CD4-positive, alpha-beta T cell (primary cell): ENCODE results near the gene MYL5. TPM values are rescaled to one million over a fixed set of nuclear protein-coding genes. Genes with fewer than 3 reads are reported as not detected.
"Not testable (repeated sequence)": the region's sequence is repeated elsewhere in the genome, so short reads cannot be mapped to it uniquely, and the experiment has no call there.

ENCODE experiments used
- ATAC-seq: fragments of 200-7000 bp; cut with Tn5 transposase; one replicate; pipeline ENCODE4 v1.10.0; 2022; ENCODE audit warnings: mild to moderate bottlenecking; ENCODE audit not compliant: poor library complexity
- CTCF ChIA-PET: fragments of 350-600 bp; sonication (Branson Sonifier 250); formaldehyde crosslinking; loops from one replicate; lab custom pipeline; 2021; ENCODE audit warnings: antibody characterized with exemption, inconsistent platforms; lab: Charles Lee
- POLR2A ChIA-PET: fragments of 350-600 bp; sonication (Branson Sonifier 250); formaldehyde crosslinking; loops from one replicate; lab custom pipeline; 2021; ENCODE audit warnings: antibody characterized with exemption, inconsistent platforms; lab: Charles Lee
- DNase-seq, 14 experiments: peaks; one replicate each; pipeline ENCODE4 v3.0.0-alpha.2; 2013 to 2020; ENCODE audit warnings: mixed read lengths in 2 of 14
- H3K27ac ChIP-seq, 2 donors: one replicate each; pipeline versions ENCODE4 v1.5.1 to v1.7.0; 2013; ENCODE audit warnings: low read length in 2 of 2, low read depth in 1 of 2, mild to moderate bottlenecking in 1 of 2
- H3K27me3 ChIP-seq, 2 experiments: 1 replicate in 1 of 2; 2 replicates in 1 of 2; pipeline versions ENCODE4 v1.6.1 to v1.7.0; 2013; ENCODE audit warnings: low read length in 2 of 2, control low read depth in 1 of 2, mild to moderate bottlenecking in 1 of 2, moderate library complexity in 1 of 2; ENCODE audit not compliant: insufficient read depth in 2 of 2, control insufficient read depth in 1 of 2
- H3K36me3 ChIP-seq: one replicate; pipeline ENCODE4 v1.6.1; 2013; ENCODE audit warnings: low read length, control low read depth; ENCODE audit not compliant: insufficient read depth
- H3K4me1 ChIP-seq: one replicate; pipeline ENCODE4 v1.6.1; 2013; ENCODE audit warnings: low read length, control low read depth; ENCODE audit not compliant: insufficient read depth
- H3K4me3 ChIP-seq: one replicate; pipeline ENCODE4 v1.5.1; 2013; ENCODE audit warnings: mild to moderate bottlenecking, low read length, moderate library complexity
- H3K9me3 ChIP-seq, 2 experiments: 1 replicate in 1 of 2; 2 replicates in 1 of 2; pipeline versions ENCODE4 v1.6.1 to v1.7.0; 2013; ENCODE audit warnings: low read length in 2 of 2, mild to moderate bottlenecking in 2 of 2, control low read depth in 1 of 2, moderate library complexity in 1 of 2; ENCODE audit not compliant: control insufficient read depth in 1 of 2, insufficient read depth in 1 of 2
- H3K27ac Mint-ChIP-seq: one replicate; pipeline ENCODE4 v1.8.0; 2020; ENCODE audit warnings: mixed read lengths
- H3K27me3 Mint-ChIP-seq: one replicate; pipeline ENCODE4 v1.8.0; 2021; ENCODE audit warnings: mixed read lengths
- H3K36me3 Mint-ChIP-seq: one replicate; pipeline ENCODE4 v1.8.0; 2021; ENCODE audit warnings: low read depth, mixed read lengths
- H3K4me1 Mint-ChIP-seq: one replicate; pipeline ENCODE4 v1.8.0; 2021; ENCODE audit warnings: low read depth, mixed read lengths
- H3K4me3 Mint-ChIP-seq: one replicate; pipeline ENCODE4 v1.8.0; 2020; ENCODE audit warnings: mild to moderate bottlenecking, mixed read lengths
- H3K9me3 Mint-ChIP-seq: one replicate; pipeline ENCODE4 v1.8.0; 2020; ENCODE audit warnings: mixed read lengths
- intact Hi-C, 2 experiments: fragments of 100-400 bp; cut with DNase I in 1 of 2; cut with micrococcal nuclease in 1 of 2; formaldehyde crosslinking; loops; one replicate each; pipeline versions ENCODE4 v1.15.1 to v1.9.0; 2023 to 2025; cut with DNase I, micrococcal nuclease
- total RNA-seq, 174 experiments: library from RNA in 2 of 174; stranded (reverse) in 2 of 174; gene quantifications; one replicate each; pipeline ENCODE4 v1.2.3 and lab custom pipeline; 2021 to 2026
- TF ChIP-seq, protein P1 (sequence below): fragments of 200-600 bp; IDR thresholded peaks from one replicate; pipeline ENCODE4 v1.8.0; 2022; ENCODE audit warnings: antibody characterized with exemption, mild to moderate bottlenecking

Gene MYL5
- total RNA-seq, 2 experiments from 2014 or later: 25.3 to 29.2 TPM

DNA sequence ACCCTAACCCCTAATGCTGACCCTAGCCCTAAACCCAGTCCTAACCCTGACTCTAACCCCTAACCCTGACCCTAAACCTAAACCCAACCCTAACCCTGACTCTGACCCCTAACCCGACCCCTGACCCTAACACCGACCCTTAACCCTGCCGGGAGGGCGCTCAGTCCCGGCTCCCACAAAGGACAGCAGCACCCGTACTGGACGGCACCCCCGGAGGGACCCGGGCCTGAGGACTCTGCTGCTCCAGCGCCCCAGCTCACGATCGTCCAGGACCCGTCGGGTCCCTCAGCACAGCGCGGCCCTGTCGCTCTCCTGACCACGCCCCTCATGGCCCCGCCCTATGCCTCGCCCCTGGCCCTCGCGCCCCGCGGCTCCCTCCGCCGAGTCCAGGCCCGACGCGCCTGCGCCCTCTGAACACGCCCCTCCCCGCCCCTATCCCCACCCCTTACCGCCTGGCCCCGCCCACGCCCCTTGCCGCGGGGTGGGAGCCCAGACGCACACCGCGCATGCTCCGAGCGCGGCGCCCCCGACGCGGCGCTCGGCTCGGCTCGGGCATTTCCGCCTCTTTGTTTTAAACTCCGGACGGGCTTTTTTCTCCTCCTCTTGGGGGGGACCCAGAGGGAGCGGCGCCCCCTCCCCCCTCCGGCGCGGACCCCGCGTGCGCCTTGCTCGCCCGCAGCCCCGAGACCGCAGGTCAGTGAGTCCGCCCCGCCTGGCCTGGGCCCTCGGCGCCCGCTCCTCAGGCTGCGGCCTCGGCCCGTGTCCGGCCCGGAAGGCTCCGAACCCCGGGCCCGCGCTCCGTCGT lies 31.1 kb downstream of the MYL5 start, which contains the start of gene PCGF3:
TSS of gene PCGF3 (plus strand) at position 555 of the 805 bp plus-strand sequence. CDS start 27,849 bp downstream, outside the sequence.
- Histone ChIP-seq H3K36me3 (peaks cover 11% of the 10 kb centered on the region), H3K4me1 (peaks cover 36% of the 10 kb centered on the region), H3K27me3 (no peaks in the 10 kb centered on the region), H3K4me3 (peak within 1 kb of the TSS; percentile 77), H3K27ac (peak within 1 kb of the TSS; percentile 58 to 68), H3K9me3 (no peaks in the 10 kb centered on the region)
- Mint-ChIP-seq H3K27me3 (no peaks in the 10 kb centered on the region), H3K9me3 (no peaks in the 10 kb centered on the region), H3K4me1 (peaks cover 25% of the 10 kb centered on the region), H3K27ac (peak within 1 kb of the TSS; percentile 69), H3K36me3 (no peaks in the 10 kb centered on the region), H3K4me3 (peak within 1 kb of the TSS; percentile 90)
- POLR2A ChIA-PET: no interaction called here
- peak; percentile 93 to 99 (median 96) for DNase-seq
- TF ChIP-seq, protein P1, sequence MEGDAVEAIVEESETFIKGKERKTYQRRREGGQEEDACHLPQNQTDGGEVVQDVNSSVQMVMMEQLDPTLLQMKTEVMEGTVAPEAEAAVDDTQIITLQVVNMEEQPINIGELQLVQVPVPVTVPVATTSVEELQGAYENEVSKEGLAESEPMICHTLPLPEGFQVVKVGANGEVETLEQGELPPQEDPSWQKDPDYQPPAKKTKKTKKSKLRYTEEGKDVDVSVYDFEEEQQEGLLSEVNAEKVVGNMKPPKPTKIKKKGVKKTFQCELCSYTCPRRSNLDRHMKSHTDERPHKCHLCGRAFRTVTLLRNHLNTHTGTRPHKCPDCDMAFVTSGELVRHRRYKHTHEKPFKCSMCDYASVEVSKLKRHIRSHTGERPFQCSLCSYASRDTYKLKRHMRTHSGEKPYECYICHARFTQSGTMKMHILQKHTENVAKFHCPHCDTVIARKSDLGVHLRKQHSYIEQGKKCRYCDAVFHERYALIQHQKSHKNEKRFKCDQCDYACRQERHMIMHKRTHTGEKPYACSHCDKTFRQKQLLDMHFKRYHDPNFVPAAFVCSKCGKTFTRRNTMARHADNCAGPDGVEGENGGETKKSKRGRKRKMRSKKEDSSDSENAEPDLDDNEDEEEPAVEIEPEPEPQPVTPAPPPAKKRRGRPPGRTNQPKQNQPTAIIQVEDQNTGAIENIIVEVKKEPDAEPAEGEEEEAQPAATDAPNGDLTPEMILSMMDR: no peak
- intact Hi-C loops: loop anchor here (1.0 to 2.0 kb wide), 4 partner anchors 31 to 268 kb away; partner anchors contain the start of genes ATP5ME (in 2 of the 2), MYL5 (in 2 of the 2) and DGKQ (in 1 of the 2)
- peak; percentile 95 for ATAC-seq
- CTCF ChIA-PET: no interaction called here

DNA sequence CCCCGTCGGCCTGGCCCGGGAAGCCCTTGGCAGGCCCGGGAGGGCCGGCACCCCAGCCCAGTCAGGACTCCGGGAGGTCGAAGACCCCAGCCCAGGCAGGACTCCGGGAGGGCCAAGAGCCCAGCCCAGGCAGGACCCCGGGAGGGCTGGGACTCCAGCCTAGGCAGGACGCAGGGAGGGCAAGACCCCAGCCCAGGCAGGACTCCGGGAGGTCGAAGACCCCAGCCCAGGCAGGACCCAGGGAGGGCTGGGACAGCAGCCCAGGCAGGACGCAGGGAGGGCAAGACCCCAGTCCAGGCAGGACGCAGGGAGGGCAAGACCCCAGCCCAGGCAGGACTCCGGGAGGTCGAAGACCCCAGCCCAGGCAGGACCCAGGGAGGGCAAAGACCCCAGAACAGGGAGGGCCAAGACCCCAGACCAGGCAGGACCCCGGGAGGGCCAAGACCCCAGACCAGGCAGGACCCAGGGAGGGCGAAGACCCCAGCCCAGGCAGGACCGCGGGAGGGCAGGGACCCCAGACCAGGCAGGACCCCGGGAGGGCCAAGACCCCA lies 31.8 kb downstream of the MYL5 start:
- ATAC-seq, CTCF ChIA-PET, H3K36me3 Mint-ChIP-seq, POLR2A ChIA-PET, H3K9me3 Mint-ChIP-seq, intact Hi-C loops, H3K27ac Mint-ChIP-seq, H3K27me3 Mint-ChIP-seq, H3K9me3 ChIP-seq, H3K27me3 ChIP-seq, H3K4me3 Mint-ChIP-seq, DNase-seq: not testable (repeated sequence)
- peaks cover 36% of the 10 kb centered on the region for H3K4me1 ChIP-seq
- H3K36me3 ChIP-seq: peaks cover 11% of the 10 kb centered on the region
- H3K4me1 Mint-ChIP-seq: peaks cover 32% of the 10 kb centered on the region
- peak overlapping the region; percentile 58 to 64 for H3K27ac ChIP-seq
- H3K4me3 ChIP-seq: peak overlapping the region; percentile 69

DNA sequence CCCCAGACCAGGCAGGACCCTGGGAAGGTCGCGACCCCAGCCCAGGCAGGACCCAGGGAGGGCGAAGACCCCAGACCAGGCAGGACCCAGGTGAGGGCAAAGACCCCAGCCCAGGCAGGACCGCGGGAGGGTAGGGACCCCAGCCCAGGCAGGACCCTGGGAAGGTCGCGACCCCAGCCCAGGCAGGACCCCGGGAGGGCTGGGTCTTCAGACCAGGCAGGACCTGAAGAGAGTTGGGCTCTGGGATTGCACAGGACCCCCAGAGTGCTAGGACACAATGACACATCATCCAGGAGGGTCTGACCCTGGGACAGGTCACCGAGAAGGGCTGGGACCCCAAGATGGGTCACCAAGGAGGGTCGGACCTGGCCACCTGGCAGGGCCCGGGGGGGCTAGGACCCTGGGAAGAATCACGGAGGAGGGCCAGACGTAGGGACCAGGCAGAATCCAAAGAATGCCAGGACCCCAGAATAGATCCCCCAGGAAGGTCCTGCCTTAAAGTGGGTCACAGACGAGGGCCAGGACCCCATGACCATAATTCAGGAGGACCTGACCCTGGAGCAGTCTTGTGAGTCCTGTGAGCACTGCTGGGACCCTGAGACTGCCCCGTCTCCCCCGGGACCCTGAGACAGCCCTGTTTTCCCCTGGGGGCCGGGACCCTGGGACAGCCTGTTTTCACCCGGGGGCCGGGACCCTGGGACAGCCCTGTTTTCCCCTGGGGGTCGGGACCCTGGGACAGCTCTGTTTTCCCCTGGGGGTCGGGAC lies 32.7 kb downstream of the MYL5 start:
- Histone ChIP-seq H3K4me1 (peaks cover 36% of the 10 kb centered on the region), H3K36me3 (peaks cover 11% of the 10 kb centered on the region), H3K4me3 (no peak overlapping the region), H3K27ac (no peak overlapping the region), H3K27me3 (no peaks in the 10 kb centered on the region), H3K9me3 (no peaks in the 10 kb centered on the region)
- Mint-ChIP-seq H3K9me3 (no peaks in the 10 kb centered on the region), H3K27me3 (no peaks in the 10 kb centered on the region), H3K4me3 (no peak overlapping the region), H3K27ac (no peak overlapping the region), H3K4me1 (peaks cover 34% of the 10 kb centered on the region), H3K36me3 (no peaks in the 10 kb centered on the region)
- no peak for DNase-seq
- TF ChIP-seq, protein P1: no peak
- ChIA-PET CTCF (no interaction called here), POLR2A (no interaction called here)
- no peak for ATAC-seq
- intact Hi-C loops: no loop called here
